GM06990 (cell line): ENCODE data around the gene ZNF614.

Source experiments
- DNase-seq: peaks from one replicate; pipeline ENCODE4 v3.0.0-alpha.2; 2011; ENCODE audit not compliant: insufficient read length; ENCODE audit errors: extremely low read depth
- H3K27me3 ChIP-seq: replicated peaks from 2 replicates; pipeline ENCODE4 v1.6.0; 2011; ENCODE audit warnings: low read length; ENCODE audit not compliant: control insufficient read depth, insufficient read depth
- H3K36me3 ChIP-seq: 2 replicates; pipeline ENCODE4 v1.5.1; 2011; ENCODE audit warnings: low read length; ENCODE audit not compliant: control insufficient read depth, insufficient read depth
- H3K4me3 ChIP-seq: replicated peaks from 2 replicates; pipeline ENCODE4 v1.5.1; 2011; ENCODE audit warnings: low read depth, mild to moderate bottlenecking, control low read depth, low read length
- CTCF ChIP-seq: IDR thresholded peaks from 2 replicates; pipeline ENCODE4 v1.5.1; 2011; ENCODE audit warnings: low read length, control low read depth, mild to moderate bottlenecking, inconsistent platforms; ENCODE audit not compliant: insufficient read depth, poor library complexity, severe bottlenecking

Gene ZNF614

GRCh38 chr19:51965583-51965982 lies 62.6 kb downstream of the ZNF614 start:
- no peak for TF ChIP-seq CTCF
- Histone ChIP-seq H3K27me3 (no peaks in the 10 kb centered on the region), H3K36me3 (peaks cover 17% of the 10 kb centered on the region), H3K4me3 (no peak overlapping the region)
- no peak for DNase-seq
